ENCODE results near the gene MAGI2. TPM values are rescaled to one million over a fixed set of nuclear protein-coding genes. Genes with fewer than 3 reads are reported as not detected.

MAGI2 gene
- total RNA-seq: 1 to 10 TPM in 1 of 4 donors, under 1 TPM in 3; 0.23 to 5.5 (median 0.45) TPM

DNA sequence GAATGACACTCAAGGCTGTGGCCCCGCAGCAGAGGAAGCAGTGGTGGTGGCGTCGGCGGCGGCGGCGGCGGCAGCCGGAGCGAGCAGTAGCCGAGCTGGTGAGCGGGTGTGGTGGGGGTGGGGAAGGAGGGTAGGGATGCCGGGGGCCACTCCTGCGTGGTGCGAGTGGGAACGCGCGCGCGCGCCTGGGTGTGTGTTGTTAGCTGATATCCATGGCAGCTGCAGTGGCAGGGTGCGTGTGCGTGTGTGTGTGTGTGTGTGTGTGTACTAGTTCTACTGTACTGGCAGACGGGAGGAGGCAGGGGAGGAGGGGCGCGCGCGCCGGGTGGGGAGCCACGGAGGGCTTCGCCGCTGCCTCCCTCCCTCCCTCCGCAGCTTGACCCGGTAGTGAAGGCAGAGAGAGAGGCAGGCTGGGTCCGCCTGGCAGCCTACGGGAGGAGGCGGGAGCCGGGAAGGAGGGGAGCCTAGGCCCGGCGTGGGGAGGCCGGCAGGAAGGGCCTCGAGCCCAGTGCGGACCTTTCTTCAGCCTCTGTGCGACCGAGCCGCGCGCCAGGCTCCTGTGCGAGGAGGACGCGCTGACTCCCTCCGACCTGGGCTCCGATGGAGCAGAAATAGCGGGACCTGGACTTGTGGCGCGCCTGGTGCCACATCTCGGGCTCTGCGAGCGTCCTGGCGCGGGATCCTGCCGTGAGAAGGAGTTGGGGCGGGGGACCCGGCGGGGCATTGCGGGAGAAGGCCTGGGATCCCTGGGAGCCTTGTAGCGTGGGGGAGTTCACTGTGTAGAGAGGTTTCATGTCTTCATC lies at the start of gene MAGI2:
MAGI2 (minus strand) TSS at position 110 of the 803 bp plus-strand sequence. CDS start 347 bp downstream, outside the sequence.
- H3K36me3 ChIP-seq: no peaks in the 10 kb centered on the region
- peak within 1 kb of the TSS; percentile 74 to 94 (median 92) for H3K27ac ChIP-seq
- H3K4me1 ChIP-seq: peaks cover 0 to 58% (median 20%) of the 10 kb centered on the region in 3 donors
- peak; percentile 3 for DNase-seq
- no peaks in the 10 kb centered on the region for H3K9me3 ChIP-seq
- WGBS, 2 donors: 2 to 16% methylated on average over 12 to 13 of the region's 67 CpGs
- H3K4me3 ChIP-seq: peak within 1 kb of the TSS; percentile 48 to 80 (median 71)
- intact Hi-C loops (cut with DNase I): no loop called here
- peak in 2 of 4 donors; percentile 62 to 67 for TF ChIP-seq POLR2A (IDR thresholded peaks at IDR 0.05)
- TF ChIP-seq, protein P1, sequence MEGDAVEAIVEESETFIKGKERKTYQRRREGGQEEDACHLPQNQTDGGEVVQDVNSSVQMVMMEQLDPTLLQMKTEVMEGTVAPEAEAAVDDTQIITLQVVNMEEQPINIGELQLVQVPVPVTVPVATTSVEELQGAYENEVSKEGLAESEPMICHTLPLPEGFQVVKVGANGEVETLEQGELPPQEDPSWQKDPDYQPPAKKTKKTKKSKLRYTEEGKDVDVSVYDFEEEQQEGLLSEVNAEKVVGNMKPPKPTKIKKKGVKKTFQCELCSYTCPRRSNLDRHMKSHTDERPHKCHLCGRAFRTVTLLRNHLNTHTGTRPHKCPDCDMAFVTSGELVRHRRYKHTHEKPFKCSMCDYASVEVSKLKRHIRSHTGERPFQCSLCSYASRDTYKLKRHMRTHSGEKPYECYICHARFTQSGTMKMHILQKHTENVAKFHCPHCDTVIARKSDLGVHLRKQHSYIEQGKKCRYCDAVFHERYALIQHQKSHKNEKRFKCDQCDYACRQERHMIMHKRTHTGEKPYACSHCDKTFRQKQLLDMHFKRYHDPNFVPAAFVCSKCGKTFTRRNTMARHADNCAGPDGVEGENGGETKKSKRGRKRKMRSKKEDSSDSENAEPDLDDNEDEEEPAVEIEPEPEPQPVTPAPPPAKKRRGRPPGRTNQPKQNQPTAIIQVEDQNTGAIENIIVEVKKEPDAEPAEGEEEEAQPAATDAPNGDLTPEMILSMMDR (IDR thresholded peaks at IDR 0.05): no peak
- H3K27me3 ChIP-seq: peaks cover 0 to 27% (median 0%) of the 10 kb centered on the region in 4 donors

- H3K4me1 ChIP-seq: no peaks in the 10 kb centered on the region
- intact Hi-C loops (cut with DNase I): no loop called here
- no peaks in the 10 kb centered on the region for H3K27me3 ChIP-seq
- H3K9me3 ChIP-seq: no peaks in the 10 kb centered on the region
- no peak for TF ChIP-seq POLR2A (IDR thresholded peaks at IDR 0.05)
- TF ChIP-seq, protein P1 (IDR thresholded peaks at IDR 0.05): peak in 1 of 6 experiments; percentile 33
- no peak overlapping the region for H3K27ac ChIP-seq
- no peak overlapping the region for H3K4me3 ChIP-seq
- WGBS, 2 donors: 71 to 87% methylated on average over 1 of the region's 1 CpG
- H3K36me3 ChIP-seq: no peaks in the 10 kb centered on the region
- DNase-seq: no peak
These were observed 48.7 kb upstream of the MAGI2 start for GRCh38 chr7:79502151-79502550.

GRCh38 chr7:79500759-79501158 lies 47.3 kb upstream of the MAGI2 start:
- Histone ChIP-seq H3K9me3 (no peaks in the 10 kb centered on the region), H3K36me3 (no peaks in the 10 kb centered on the region), H3K4me1 (no peaks in the 10 kb centered on the region), H3K4me3 (no peak overlapping the region), H3K27ac (no peak overlapping the region), H3K27me3 (no peaks in the 10 kb centered on the region)
- TF ChIP-seq POLR2A (IDR thresholded peaks at IDR 0.05): no peak
- TF ChIP-seq, protein P1 (IDR thresholded peaks at IDR 0.05): no peak
- DNase-seq: no peak
- intact Hi-C loops (cut with DNase I): no loop called here

DNA sequence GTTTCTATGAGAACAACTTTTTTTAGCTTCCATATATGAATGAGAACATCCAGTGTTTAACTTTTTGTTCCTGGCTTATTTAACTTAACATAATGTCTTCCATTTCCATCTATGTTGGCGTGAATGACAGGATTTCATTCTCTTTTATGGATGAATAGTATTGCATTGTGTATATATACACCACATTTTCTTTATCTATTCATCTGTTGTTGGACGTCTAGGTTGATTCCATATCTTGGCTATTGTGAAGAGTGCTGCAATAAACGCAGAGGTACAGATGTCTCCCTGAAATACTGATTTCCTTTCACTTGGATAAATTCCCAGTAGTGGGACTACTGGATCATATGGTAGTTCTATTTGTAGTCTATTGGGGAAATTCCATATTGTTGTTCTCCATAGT lies 44.3 kb upstream of the MAGI2 start:
- Histone ChIP-seq H3K4me3 (no peak overlapping the region), H3K9me3 (no peaks in the 10 kb centered on the region), H3K27me3 (no peaks in the 10 kb centered on the region), H3K27ac (no peak overlapping the region), H3K4me1 (no peaks in the 10 kb centered on the region), H3K36me3 (no peaks in the 10 kb centered on the region)
- intact Hi-C loops (cut with DNase I): no loop called here
- 69 to 78% methylated on average over 3 of the region's 3 CpGs for WGBS, 2 donors
- TF ChIP-seq, protein P1 (IDR thresholded peaks at IDR 0.05): no peak
- TF ChIP-seq POLR2A (IDR thresholded peaks at IDR 0.05): no peak
- no peak for DNase-seq

DNA sequence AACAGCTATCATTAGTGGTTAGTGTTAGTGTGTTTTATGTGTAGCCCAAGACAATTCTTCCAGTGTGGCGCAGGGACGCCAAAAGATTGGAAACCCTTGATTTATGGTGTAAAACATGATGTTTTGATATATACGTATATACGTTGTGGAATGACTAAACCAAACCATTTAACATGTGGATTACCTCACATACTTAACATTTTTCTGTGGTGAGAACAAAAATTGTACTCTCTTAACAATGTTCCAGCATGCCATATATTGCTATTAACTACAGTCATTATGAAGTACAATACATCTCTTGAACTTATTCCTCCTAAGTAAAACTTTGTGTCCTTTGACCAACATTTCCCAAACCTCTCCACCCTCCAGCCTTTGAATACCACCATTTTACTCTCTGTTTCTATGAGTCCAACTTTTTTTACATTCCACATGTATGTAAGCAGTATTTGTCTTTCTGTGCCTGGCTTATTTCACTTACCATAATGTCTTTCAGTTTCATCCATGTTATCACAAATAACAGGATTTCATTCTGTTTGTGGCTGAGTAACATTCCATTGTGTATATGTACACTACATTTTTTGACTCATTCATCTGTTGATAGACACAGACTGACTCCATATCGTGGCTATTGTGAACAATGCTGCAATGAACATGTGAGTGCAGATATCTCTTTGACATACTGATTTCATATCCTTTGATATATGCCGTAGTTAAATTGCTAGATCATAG lies 42.2 kb upstream of the MAGI2 start:
- Histone ChIP-seq H3K36me3 (no peaks in the 10 kb centered on the region), H3K27me3 (no peaks in the 10 kb centered on the region), H3K27ac (no peak overlapping the region), H3K4me3 (no peak overlapping the region), H3K9me3 (no peaks in the 10 kb centered on the region), H3K4me1 (no peaks in the 10 kb centered on the region)
- 53 to 60% methylated on average over 6 of the region's 6 CpGs for whole genome bisulfite sequencing, 2 donors
- no peak for DNase-seq
- TF ChIP-seq POLR2A (IDR thresholded peaks at IDR 0.05): no peak
- TF ChIP-seq, protein P1 (IDR thresholded peaks at IDR 0.05): no peak
- intact Hi-C loops (cut with DNase I): no loop called here

Measured in esophagus squamous epithelium (tissue), 5 donors.